Jurkat, Clone E6-1 (cell line): ENCODE data around the gene HS3ST3B1.

Experiments used
- DNase-seq: peaks from one replicate; pipeline ENCODE4 v3.0.0-alpha.2; 2011; ENCODE audit warnings: low read depth, low spot score
- H3K4me3 ChIP-seq: 2 replicates; pipeline ENCODE4 v1.5.1; 2011; ENCODE audit warnings: mild to moderate bottlenecking, low read length, control low read depth, moderate library complexity

Gene HS3ST3B1

DNA sequence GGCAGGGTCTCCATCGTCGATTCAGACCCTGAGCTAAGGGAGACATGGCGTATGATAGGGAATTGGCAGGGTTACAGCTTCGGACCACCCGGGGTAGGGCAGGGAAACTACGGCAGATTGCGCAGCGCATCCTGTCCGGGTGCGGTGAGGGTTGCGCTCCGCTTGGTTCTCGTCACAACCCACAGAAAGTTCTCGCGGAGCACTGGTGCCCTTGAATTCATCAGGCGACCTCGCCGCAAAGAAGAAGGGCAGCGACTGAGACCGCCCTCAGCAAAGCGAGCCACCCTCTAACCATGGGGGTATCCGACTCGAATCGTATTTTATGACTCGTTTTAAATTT lies 1.2 kb downstream of the HS3ST3B1 start:
- DNase-seq: no peak
- peak overlapping the region; percentile 58 for H3K4me3 ChIP-seq

GRCh38 chr17:14302431-14303099 lies 1.7 kb downstream of the HS3ST3B1 start:
- H3K4me3 ChIP-seq: peak overlapping the region; percentile 58
- peak; percentile 47 for DNase-seq

DNA sequence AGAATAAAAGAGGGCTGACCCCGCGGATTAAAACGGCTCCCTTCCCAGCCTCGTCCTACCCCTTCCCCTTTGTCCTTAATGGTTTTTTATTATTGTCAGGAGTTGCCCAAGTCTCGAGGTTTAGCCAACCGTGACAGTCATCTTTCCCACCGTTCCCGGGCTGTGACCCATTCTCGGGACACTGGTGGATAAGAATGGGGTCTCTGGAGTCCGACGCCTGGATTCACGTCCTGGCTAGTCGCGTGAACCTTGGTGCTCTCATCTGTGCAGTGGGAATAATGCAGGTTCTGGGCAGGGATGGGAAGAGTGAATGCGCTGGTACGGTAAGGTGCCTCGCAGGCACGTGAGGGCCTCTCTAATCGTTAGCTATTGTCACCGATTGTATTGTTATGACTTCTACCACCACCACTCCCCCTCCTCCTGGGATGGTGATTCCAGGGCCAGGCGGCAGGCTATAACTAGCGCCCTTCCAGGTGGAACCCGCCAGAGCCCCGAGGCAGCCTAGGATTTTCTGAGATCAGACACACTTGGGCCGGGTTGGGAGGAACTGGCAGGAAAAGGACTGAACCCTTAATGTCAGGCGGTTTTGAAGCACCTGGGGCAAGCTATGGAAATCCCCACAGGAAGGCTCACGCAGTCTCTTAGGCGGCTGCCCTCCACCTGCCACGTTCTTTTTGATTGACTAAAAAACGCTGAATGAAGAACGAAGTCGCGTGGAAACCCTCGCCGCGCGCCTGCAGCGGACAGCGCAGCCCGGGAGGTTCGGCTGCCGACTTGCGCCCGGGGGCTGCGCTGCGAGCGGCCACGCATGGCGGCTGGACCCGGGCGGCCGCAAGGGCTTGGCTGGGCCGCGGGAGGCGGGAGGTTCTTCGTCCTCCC lies 2.7 kb downstream of the HS3ST3B1 start:
- DNase-seq: no peak
- H3K4me3 ChIP-seq: no peak overlapping the region

- H3K4me3 ChIP-seq: no peak overlapping the region
- DNase-seq: no peak
Measured at GRCh38 chr17:14304222-14304772, 3.4 kb downstream of the HS3ST3B1 start.

GRCh38 chr17:14304773-14305517 lies 4.1 kb downstream of the HS3ST3B1 start:
- H3K4me3 ChIP-seq: no peak overlapping the region

DNA sequence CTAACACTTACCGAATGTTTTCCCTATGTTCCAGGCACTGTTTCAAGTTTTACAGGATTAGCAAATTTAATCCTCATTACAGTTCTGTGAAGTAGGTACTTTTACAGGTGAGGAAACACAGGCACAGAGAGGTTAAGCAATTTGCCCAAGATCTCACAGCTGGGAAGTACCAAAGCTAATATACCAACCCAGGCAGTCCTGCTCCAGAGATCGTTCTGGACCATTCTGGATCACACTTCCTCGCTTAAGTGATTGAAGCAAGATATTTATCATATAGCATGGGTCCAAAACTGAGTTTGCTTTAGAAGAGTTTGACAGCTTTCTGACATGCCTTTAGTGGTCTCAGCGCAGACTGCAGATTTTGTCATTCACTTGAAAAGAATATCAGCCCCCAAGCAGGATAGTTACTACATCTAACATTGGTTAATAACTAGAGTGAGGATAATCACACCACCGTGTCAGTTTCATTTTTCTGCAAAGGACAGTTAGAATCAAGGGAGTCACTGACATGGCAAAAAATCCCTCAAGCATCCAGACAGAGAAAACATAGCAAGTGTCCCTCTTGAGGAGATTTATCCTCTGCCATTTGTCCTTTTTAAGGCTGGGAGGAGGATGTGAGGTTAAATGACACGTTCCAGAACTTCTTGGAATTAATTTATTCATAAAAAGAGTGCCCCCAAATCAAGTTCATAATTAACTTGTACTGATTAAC lies 5.1 kb downstream of the HS3ST3B1 start:
- H3K4me3 ChIP-seq: no peak overlapping the region
- no peak for DNase-seq

More at GRCh38 chr17:14304773-14305517, 4.1 kb downstream of the HS3ST3B1 start:
- no peak for DNase-seq

DNA sequence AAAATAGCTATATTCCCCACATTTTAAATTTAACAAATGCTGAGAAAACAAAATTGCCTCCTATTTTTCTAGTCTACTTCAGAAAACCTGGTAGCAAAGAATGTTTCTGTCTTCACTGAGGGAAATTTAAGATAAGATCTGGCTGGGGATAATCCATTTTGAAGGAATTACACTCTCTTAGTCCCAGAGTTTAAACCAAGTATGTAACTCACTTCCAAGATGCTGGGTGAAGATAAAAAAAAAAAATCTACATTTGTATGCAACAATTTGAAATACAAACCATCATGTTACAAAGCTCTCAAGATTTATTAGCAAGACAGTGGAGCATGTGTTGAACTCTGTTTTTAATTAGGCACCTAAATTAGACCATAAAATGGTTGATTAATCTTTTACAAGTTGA lies 5.7 kb downstream of the HS3ST3B1 start:
- no peak overlapping the region for H3K4me3 ChIP-seq
- DNase-seq: no peak

GRCh38 chr17:14307560-14308024 lies 6.7 kb downstream of the HS3ST3B1 start:
- H3K4me3 ChIP-seq: no peak overlapping the region
- DNase-seq: no peak

GRCh38 chr17:14308636-14308964 lies 7.7 kb downstream of the HS3ST3B1 start:
- DNase-seq: no peak
- H3K4me3 ChIP-seq: no peak overlapping the region

DNA sequence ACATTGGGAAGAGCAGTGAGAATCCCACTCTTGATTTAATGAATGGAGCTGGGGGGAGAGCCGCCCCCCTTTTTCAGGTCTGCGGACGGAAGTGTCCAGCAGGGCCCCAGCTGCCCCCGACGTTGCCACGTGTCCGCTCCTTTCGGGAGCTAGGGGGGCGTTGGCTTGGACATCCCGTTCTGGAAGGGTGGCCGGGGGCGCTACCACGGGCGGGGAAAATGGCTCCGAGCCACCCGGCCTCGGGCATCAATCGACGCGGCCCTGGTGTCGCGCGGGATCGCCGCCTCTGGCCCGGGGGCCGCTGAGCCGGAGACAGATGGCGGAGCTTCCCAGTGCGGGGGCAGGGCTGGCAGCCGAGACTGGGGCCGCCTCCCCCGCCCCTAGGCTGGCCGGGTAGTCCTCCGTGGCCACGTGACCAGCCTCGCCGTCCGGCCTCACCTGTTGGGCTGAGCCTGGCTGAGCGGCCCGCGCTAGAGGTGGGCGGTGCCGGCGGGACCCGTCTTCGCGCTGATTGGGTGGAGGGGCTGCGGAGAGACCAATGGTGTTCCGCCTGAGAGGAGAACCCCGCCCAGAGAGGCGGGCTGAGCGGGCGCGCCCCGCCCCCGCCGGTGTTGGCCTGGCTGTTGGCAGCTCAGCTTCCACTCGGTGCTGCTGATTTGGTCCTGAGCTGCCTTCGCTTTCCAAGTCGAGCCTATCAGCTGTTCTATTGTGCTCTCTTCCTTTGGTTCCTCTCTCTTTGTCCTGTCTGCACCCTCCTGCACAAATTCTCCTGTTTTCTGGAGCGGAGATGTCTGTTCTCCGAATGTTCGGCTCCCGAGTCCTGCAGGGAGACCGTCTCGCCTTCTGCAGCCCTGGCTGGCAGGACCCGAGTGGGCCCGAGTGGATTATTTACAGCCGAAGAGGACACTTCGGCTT lies 8.3 kb downstream of the HS3ST3B1 start:
- H3K4me3 ChIP-seq: no peak overlapping the region
- DNase-seq: no peak

- no peak for DNase-seq
- no peak overlapping the region for H3K4me3 ChIP-seq
Measured at GRCh38 chr17:14310101-14310500, 9.2 kb downstream of the HS3ST3B1 start.

DNA sequence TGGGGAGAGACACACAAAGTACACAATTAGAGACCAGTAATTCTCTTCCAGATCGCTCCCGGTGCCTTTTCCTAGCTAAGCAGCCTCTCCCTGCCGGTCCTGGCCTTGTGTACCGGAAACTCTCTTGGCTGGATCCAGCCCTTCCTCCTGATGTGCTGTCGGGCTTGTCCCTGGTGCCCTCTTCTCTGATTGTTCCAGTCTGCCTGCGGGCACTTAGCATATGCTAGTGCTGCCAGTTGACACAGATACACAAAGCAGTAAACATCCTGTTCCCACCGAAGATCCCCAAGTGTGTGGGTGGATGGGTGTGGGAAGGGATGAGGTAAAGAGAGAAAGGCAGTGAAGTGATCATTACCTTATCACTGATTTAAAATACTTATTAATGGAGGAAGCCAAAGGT lies 9.7 kb downstream of the HS3ST3B1 start:
- DNase-seq: no peak
- no peak overlapping the region for H3K4me3 ChIP-seq

DNA sequence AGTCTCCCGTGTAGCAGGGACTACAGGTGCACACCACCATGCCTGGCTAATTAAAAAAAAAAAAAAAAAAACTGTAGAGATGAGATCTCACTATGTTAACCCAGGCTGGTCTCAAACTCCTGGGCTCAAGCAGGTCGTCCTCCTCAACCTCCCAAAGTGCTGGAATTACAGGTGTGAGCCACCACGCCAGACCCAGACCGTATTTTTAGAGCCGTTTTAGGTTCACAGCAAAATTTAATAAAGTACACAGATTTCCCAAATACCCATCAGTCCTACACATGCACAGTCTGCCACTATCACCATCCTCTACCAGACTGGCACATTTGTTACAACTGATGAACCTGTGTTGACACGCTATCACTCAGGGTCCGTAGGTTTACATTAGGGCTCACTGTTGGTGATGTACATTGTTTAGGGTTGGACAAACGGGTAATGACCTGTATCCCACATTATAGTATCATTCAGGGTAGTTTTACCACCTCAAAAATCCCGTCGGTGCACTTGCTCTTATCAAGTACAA lies 10.4 kb downstream of the HS3ST3B1 start:
- DNase-seq: no peak
- H3K4me3 ChIP-seq: no peak overlapping the region

- no peak overlapping the region for H3K4me3 ChIP-seq
- no peak for DNase-seq
Measured at GRCh38 chr17:14311981-14312380, 11.1 kb downstream of the HS3ST3B1 start.

- H3K4me3 ChIP-seq: no peak overlapping the region
- no peak for DNase-seq
Measured at GRCh38 chr17:14312522-14312921, 11.6 kb downstream of the HS3ST3B1 start.

DNA sequence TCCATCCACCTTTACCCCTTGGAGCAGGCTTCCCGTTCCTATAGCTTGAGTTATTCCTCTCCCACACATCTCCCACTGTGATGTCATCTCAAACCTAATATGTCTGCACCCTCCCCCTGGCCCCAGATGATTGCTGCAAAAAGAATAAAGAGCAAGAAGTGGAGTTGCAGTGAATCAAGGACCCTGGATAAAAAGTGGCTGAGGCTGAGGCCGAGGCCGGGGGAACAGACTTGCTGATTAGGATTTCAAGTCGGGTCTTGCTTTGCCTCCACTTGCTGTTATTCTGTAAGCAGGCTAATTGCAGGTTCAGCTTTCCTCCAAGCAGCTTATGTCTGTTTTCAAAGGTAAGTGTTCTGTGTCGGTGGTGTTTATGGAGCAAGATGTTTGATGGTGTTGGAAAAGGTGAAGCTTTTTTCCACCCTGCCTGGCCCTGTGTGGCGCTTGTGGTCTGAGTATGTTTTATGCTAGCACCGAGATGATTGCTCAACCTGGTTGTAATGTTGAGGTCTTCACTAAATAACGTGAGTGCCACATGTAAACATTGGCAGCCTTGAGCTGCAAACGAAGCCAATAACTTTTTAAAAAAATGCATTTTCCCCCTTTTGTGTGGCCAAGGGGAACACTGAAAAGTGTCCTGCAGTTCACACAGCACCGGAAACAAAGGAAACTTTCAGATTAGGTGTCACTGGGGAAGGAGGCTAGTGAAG lies 15.4 kb downstream of the HS3ST3B1 start:
- no peak for DNase-seq
- H3K4me3 ChIP-seq: no peak overlapping the region

- no peak for DNase-seq
- H3K4me3 ChIP-seq: no peak overlapping the region
Measured at GRCh38 chr17:14317383-14317782, 16.5 kb downstream of the HS3ST3B1 start.
